GM12872 (cell line): ENCODE measurements around the gene GPRC6A.

Experiments used
- TF ChIP-seq, protein P1 (sequence below): IDR thresholded peaks from 3 replicates; pipeline ENCODE4 v1.5.1; 2011; ENCODE audit warnings: low read depth, mild to moderate bottlenecking, low read length, moderate library complexity; ENCODE audit not compliant: insufficient read depth

The GPRC6A gene

DNA sequence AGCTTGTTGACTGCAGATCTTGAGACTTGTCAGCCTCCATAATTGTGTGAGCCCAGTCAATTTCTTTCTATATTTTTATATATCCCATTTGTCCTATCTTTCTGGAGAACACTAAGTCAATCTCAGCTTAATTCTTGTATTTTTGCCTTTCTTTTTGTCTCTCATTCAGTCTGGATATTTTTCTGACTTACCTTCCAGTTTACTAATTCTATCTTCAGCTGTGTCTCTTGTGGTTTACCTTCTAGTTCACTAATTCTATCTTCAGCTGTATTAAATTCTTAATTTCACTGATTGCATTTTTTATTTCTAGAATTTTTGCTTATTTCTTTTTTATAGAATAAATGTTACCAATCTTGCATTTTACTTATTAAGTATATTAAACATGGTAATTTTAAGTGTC lies 30.4 kb upstream of the GPRC6A start:
- TF ChIP-seq, protein P1, sequence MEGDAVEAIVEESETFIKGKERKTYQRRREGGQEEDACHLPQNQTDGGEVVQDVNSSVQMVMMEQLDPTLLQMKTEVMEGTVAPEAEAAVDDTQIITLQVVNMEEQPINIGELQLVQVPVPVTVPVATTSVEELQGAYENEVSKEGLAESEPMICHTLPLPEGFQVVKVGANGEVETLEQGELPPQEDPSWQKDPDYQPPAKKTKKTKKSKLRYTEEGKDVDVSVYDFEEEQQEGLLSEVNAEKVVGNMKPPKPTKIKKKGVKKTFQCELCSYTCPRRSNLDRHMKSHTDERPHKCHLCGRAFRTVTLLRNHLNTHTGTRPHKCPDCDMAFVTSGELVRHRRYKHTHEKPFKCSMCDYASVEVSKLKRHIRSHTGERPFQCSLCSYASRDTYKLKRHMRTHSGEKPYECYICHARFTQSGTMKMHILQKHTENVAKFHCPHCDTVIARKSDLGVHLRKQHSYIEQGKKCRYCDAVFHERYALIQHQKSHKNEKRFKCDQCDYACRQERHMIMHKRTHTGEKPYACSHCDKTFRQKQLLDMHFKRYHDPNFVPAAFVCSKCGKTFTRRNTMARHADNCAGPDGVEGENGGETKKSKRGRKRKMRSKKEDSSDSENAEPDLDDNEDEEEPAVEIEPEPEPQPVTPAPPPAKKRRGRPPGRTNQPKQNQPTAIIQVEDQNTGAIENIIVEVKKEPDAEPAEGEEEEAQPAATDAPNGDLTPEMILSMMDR: no peak

- TF ChIP-seq, protein P1: no peak
These were observed 29.2 kb upstream of the GPRC6A start for GRCh38 chr6:116858060-116858459.

- TF ChIP-seq, protein P1: no peak
These were observed 18.3 kb upstream of the GPRC6A start for GRCh38 chr6:116847227-116847626.

GRCh38 chr6:116842459-116842858 lies 13.6 kb upstream of the GPRC6A start:
- TF ChIP-seq, protein P1: no peak

GRCh38 chr6:116840091-116840490 lies 11.2 kb upstream of the GPRC6A start:
- TF ChIP-seq, protein P1: no peak

- TF ChIP-seq, protein P1: no peak
These were observed 7.9 kb upstream of the GPRC6A start for GRCh38 chr6:116836606-116837342.

- TF ChIP-seq, protein P1: no peak
These were observed 1.2 kb downstream of the GPRC6A start for GRCh38 chr6:116827561-116828240.
